Ascending aorta (tissue), 2 donors: ENCODE data around the gene CAB39L. TPM values are rescaled to one million over a fixed set of nuclear protein-coding genes. Genes with fewer than 3 reads are reported as not detected.

Experiments used
- DNase-seq, 2 donors: peaks; one replicate each; pipeline ENCODE4 v3.0.0-alpha.2; 2019; ENCODE audit warnings: low spot score in 2 of 2
- H3K27ac ChIP-seq, 2 donors: fragments of 200-600 bp; sonication (generic); one replicate each; pipeline ENCODE4 v1.5.1; 2016 to 2017; ENCODE audit warnings: mild to moderate bottlenecking in 1 of 2
- H3K27me3 ChIP-seq: fragments of 200-600 bp; sonication (generic); one replicate; pipeline ENCODE4 v1.5.1; 2017
- H3K36me3 ChIP-seq, 2 donors: fragments of 200-600 bp; sonication (generic); one replicate each; pipeline ENCODE4 v1.5.1; 2016
- H3K4me1 ChIP-seq, 2 donors: fragments of 200-600 bp; sonication (generic); one replicate each; pipeline ENCODE4 v1.5.1; 2016 to 2017; ENCODE audit warnings: mild to moderate bottlenecking in 1 of 2
- H3K4me3 ChIP-seq, 2 donors: fragments of 200-600 bp; sonication (generic); one replicate each; pipeline ENCODE4 v1.5.1; 2016 to 2017; ENCODE audit warnings: mild to moderate bottlenecking in 1 of 2
- H3K9me3 ChIP-seq, 2 donors: fragments of 200-600 bp; sonication (generic); one replicate each; pipeline ENCODE4 v1.5.1; 2016
- CTCF ChIP-seq, 3 experiments: fragments of 200-600 bp in 2 of 3; fragments of 450-650 bp in 1 of 3; sonication (generic) in 2 of 3; IDR thresholded peaks; one replicate each; pipeline ENCODE4 v1.5.1; 2016 to 2019; ENCODE audit warnings: antibody characterized with exemption in 3 of 3, mild to moderate bottlenecking in 1 of 3, moderate library complexity in 1 of 3
- intact Hi-C: fragments of 100-400 bp; cut with DNase I; formaldehyde crosslinking; loops from one replicate; pipeline ENCODE4 v1.15.1; 2023
- total RNA-seq: library from RNA; depleted of rRNA; stranded (reverse); fragments of >200 nt; gene quantifications from one replicate; pipeline ENCODE4 v1.1.0, GENCODE V29; 2016

CAB39L gene
- total RNA-seq, 1 donor from 2014 or later: 30.1 TPM

DNA sequence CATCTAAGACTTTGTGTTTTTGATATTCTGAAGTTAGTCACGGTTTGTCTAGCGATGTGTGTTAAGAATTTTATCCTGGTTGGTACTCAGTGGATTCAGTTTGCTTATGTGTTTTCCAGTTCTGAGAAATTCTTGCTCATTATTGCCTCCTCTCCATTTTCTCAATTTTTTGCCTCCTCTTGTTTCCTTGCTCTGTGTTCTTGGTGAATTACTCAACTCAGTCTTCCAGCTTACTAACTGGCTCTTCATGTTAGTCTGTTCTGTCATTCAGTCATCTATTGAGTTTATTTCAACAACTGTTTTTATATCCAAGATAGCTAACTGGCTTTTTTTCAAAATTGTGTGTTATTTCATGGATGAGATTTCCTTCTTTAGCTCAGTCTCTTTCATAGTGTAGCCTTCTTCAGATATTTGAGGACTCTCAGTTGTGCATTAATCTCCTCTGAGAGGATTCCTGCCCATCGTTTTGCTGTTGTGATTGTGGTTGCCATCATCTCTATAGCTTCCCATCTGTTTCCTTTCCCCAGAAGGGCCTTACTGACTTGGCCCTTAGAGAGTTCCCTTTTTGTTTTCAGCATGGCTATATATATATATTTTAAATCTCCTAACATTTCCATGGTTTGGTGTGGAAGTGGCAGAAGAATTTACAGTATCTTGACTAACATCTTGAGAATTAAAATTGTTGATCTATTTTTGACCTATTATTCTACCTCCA, 6.4 kb upstream of the CAB39L start:
- no peak for TF ChIP-seq CTCF (IDR thresholded peaks at IDR 0.05)
- no peak overlapping the region for H3K27ac ChIP-seq
- H3K9me3 ChIP-seq: no peaks in the 10 kb centered on the region
- no peak for DNase-seq
- peaks cover 2 to 15% of the 10 kb centered on the region in 2 donors for H3K4me1 ChIP-seq
- H3K4me3 ChIP-seq: no peak overlapping the region
- intact Hi-C loops: no loop called here
- no peaks in the 10 kb centered on the region for H3K36me3 ChIP-seq
- H3K27me3 ChIP-seq: no peaks in the 10 kb centered on the region

GRCh38 chr13:49448753-49449152, 4.9 kb upstream of the CAB39L start:
- H3K36me3 ChIP-seq: no peaks in the 10 kb centered on the region
- intact Hi-C loops: loop anchor here (10.0 kb wide), 2 partner anchors 474 to 1214 kb away; partner anchors contain the start of genes FNDC3A and ITM2B
- peaks cover 2 to 20% of the 10 kb centered on the region in 2 donors for H3K4me1 ChIP-seq
- no peak overlapping the region for H3K27ac ChIP-seq
- DNase-seq: no peak
- no peaks in the 10 kb centered on the region for H3K9me3 ChIP-seq
- no peaks in the 10 kb centered on the region for H3K27me3 ChIP-seq
- TF ChIP-seq CTCF (IDR thresholded peaks at IDR 0.05): no peak
- no peak overlapping the region for H3K4me3 ChIP-seq

DNA sequence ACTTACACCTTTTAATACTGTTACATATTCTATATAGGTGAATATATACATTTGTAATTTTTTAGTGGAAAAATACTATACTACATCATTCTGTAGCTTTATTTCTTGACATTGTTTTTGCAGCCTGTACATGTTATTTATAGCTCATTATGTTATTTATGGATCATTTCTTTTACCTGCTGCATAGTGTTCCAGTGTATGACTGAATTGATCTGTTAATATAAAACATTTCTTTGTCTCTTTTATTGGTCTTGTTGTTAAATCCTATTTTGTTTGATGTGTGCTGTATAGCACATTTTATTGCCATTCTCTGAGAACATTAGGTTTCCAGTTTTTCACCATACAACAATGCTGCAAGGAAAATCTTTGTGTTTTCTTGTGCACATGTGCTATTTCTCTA, 2.6 kb upstream of the CAB39L start:
- Histone ChIP-seq H3K36me3 (no peaks in the 10 kb centered on the region), H3K27me3 (no peaks in the 10 kb centered on the region), H3K27ac (peak overlapping the region in 1 of 2 donors; percentile 18), H3K4me1 (peaks cover 2 to 20% of the 10 kb centered on the region in 2 donors), H3K4me3 (no peak overlapping the region), H3K9me3 (no peaks in the 10 kb centered on the region)
- DNase-seq: no peak
- intact Hi-C loops: loop anchor here (10.0 kb wide), 2 partner anchors 472 to 1212 kb away; partner anchors contain the start of genes FNDC3A and ITM2B
- TF ChIP-seq CTCF (IDR thresholded peaks at IDR 0.05): no peak

GRCh38 chr13:49444524-49445395, 896 bp upstream of the CAB39L start:
- intact Hi-C loops: loop anchor here (1.0 to 10.0 kb wide), 5 partner anchors 51 to 1210 kb away; partner anchors contain the start of genes CDADC1, FNDC3A, ITM2B and KPNA3
- H3K36me3 ChIP-seq: no peaks in the 10 kb centered on the region
- H3K27ac ChIP-seq: peak overlapping the region; percentile 91 to 96
- no peaks in the 10 kb centered on the region for H3K27me3 ChIP-seq
- peaks cover 2 to 20% of the 10 kb centered on the region in 2 donors for H3K4me1 ChIP-seq
- no peak for DNase-seq
- H3K9me3 ChIP-seq: no peaks in the 10 kb centered on the region
- TF ChIP-seq CTCF (IDR thresholded peaks at IDR 0.05): no peak
- H3K4me3 ChIP-seq: peak overlapping the region; percentile 63 to 75

DNA sequence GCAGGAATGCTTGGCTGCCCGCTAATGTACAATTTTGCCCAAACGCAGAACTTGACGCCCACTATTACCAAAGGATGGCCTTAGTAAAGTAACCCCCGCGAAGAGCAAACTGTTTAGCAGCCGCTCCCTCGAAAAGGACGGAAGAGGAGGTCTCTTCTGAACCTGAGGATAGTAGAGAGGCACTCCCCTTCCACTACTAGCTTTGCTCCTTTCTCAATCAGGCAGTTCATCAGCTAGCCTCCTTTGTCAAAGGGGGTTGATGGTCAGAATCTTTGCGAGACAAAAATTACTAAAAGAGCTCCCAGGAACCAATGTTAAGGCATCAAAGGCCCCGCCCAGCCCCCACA, 534 bp downstream of the CAB39L start:
- Histone ChIP-seq H3K36me3 (no peaks in the 10 kb centered on the region), H3K27me3 (no peaks in the 10 kb centered on the region), H3K9me3 (no peaks in the 10 kb centered on the region), H3K4me1 (peaks cover 2 to 20% of the 10 kb centered on the region in 2 donors), H3K27ac (peak overlapping the region; percentile 96 to 99), H3K4me3 (peak overlapping the region; percentile 75 to 84)
- no peak for DNase-seq
- intact Hi-C loops: loop anchor here (2.0 to 10.0 kb wide), 5 partner anchors 87 to 1209 kb away; partner anchors contain the start of genes CDADC1, FNDC3A, ITM2B and KPNA3
- TF ChIP-seq CTCF (IDR thresholded peaks at IDR 0.05): no peak
